H1 (cell line): ENCODE measurements around the gene C16orf90. TPM values are rescaled to one million over a fixed set of nuclear protein-coding genes. Genes with fewer than 3 reads are reported as not detected.

Experiments used
- CTCF ChIA-PET: fragments of 300-600 bp; sonication (Branson Sonifier 250); formaldehyde crosslinking; loops from one replicate; lab custom pipeline; 2021; ENCODE audit not compliant: partially characterized antibody; lab: Charles Lee
- POLR2A ChIA-PET: fragments of 300-600 bp; sonication (Branson Sonifier 250); formaldehyde crosslinking; loops from one replicate; lab custom pipeline; 2021; ENCODE audit warnings: inconsistent platforms; ENCODE audit not compliant: partially characterized antibody; lab: Charles Lee
- DNase-seq, 2 experiments: peaks; one replicate each; pipeline versions ENCODE4 v3.0.0 to v3.0.0-alpha.2; 2010 to 2022; ENCODE audit warnings: low spot score in 2 of 2, low read depth in 1 of 2, mixed read lengths in 1 of 2
- FAIRE-seq: peaks from 2 replicates; lab custom pipeline; 2011; peaks lifted over from hg19 to GRCh38; lab: Jason Lieb, UNC
- H2AFZ ChIP-seq: 2 replicates; pipeline ENCODE4 v1.8.1; 2012; ENCODE audit warnings: low read length, inconsistent platforms
- H2AK5ac ChIP-seq: 2 replicates; pipeline ENCODE4 v1.6.1; 2013; ENCODE audit warnings: low read depth, low read length
- H2BK120ac ChIP-seq: replicated peaks from 2 replicates; pipeline ENCODE3; 2013; ENCODE audit warnings: low read depth, low read length, inconsistent platforms
- H2BK12ac ChIP-seq: 2 replicates; pipeline ENCODE4 v1.6.1; 2013; ENCODE audit warnings: low read depth, low read length
- H2BK15ac ChIP-seq: 2 replicates; pipeline ENCODE4 v1.6.1; 2013; ENCODE audit warnings: low read length
- H2BK20ac ChIP-seq: 2 replicates; pipeline ENCODE4 v1.6.1; 2013; ENCODE audit warnings: low read length
- H2BK5ac ChIP-seq: 2 replicates; pipeline ENCODE4 v1.6.1; 2013; ENCODE audit warnings: low read depth, low read length
- H3K14ac ChIP-seq: 2 replicates; pipeline ENCODE4 v1.6.1; 2013; ENCODE audit warnings: inconsistent platforms; ENCODE audit not compliant: insufficient read length
- H3K18ac ChIP-seq: 2 replicates; pipeline ENCODE4 v1.6.1; 2013; ENCODE audit warnings: low read length; ENCODE audit errors: extremely low read depth
- H3K23ac ChIP-seq: 2 replicates; pipeline ENCODE4 v1.6.1; 2013; ENCODE audit warnings: inconsistent platforms; ENCODE audit not compliant: insufficient read length
- H3K23me2 ChIP-seq: 2 replicates; pipeline ENCODE4 v1.6.1; 2013; ENCODE audit warnings: low read depth, low read length
- H3K27ac ChIP-seq: 2 replicates; pipeline ENCODE4 v1.6.1; 2011; ENCODE audit warnings: low read depth, low read length, inconsistent platforms
- H3K27me3 ChIP-seq, 4 experiments: replicated peaks in 1 of 4; 1 replicate in 1 of 4; 2 replicates in 3 of 4; pipeline versions ENCODE4 v1.6.1 to v1.8.1; 2011 to 2013; ENCODE audit warnings: low read length in 3 of 4, mild to moderate bottlenecking in 3 of 4, inconsistent platforms in 2 of 4, mixed read lengths in 2 of 4, moderate library complexity in 1 of 4; ENCODE audit not compliant: control insufficient read depth in 3 of 4, insufficient read depth in 3 of 4; ENCODE audit errors: extremely low read depth in 1 of 4
- H3K36me3 ChIP-seq, 4 experiments: 2 replicates each; pipeline versions ENCODE4 v1.6.1 to v1.8.1; 2011 to 2013; ENCODE audit warnings: mild to moderate bottlenecking in 4 of 4, low read length in 3 of 4, moderate library complexity in 2 of 4, control low read depth in 1 of 4, inconsistent platforms in 1 of 4; ENCODE audit not compliant: insufficient read depth in 4 of 4, control insufficient read depth in 2 of 4
- H3K4ac ChIP-seq: replicated peaks from 2 replicates; pipeline ENCODE3; 2013; ENCODE audit warnings: low read length, low read depth, mixed read lengths, inconsistent platforms; ENCODE audit not compliant: insufficient read length
- H3K4me1 ChIP-seq, 4 experiments: replicated peaks in 1 of 4; 1 replicate in 1 of 4; 2 replicates in 3 of 4; pipeline versions ENCODE4 v1.6.1 to v1.8.1; 2011 to 2013; ENCODE audit warnings: low read length in 3 of 4, inconsistent platforms in 2 of 4, mixed read lengths in 1 of 4; ENCODE audit not compliant: insufficient read depth in 4 of 4, control insufficient read depth in 3 of 4
- H3K4me2 ChIP-seq, 2 experiments: 2 replicates each; pipeline versions ENCODE4 v1.6.1 to v1.8.1; 2011 to 2013; ENCODE audit warnings: low read depth in 2 of 2, low read length in 2 of 2, control low read depth in 1 of 2, inconsistent platforms in 1 of 2, mild to moderate bottlenecking in 1 of 2; ENCODE audit not compliant: insufficient read depth in 1 of 2
- H3K4me3 ChIP-seq, 4 experiments: fragments of 200-600, 300-600 bp in 1 of 4; sonication (generic), shearing (Covaris generic), sonication (Bioruptor Twin) in 1 of 4; 2 replicates each; pipeline versions ENCODE4 v1.5.1 to v1.8.1; 2011 to 2016; ENCODE audit warnings: low read length in 4 of 4, low read depth in 3 of 4, control low read depth in 2 of 4, inconsistent platforms in 2 of 4, mild to moderate bottlenecking in 2 of 4, mixed read lengths in 1 of 4, moderate library complexity in 1 of 4; ENCODE audit not compliant: insufficient read depth in 2 of 4; ENCODE audit errors: extremely low read depth in 1 of 4
- H3K56ac ChIP-seq: replicated peaks from 2 replicates; pipeline ENCODE3; 2013; ENCODE audit warnings: low read depth, mild to moderate bottlenecking, mixed read lengths, low read length, inconsistent platforms; ENCODE audit not compliant: insufficient read length
- H3K79me1 ChIP-seq: 2 replicates; pipeline ENCODE4 v1.6.1; 2013; ENCODE audit warnings: low read depth, low read length, control low read depth
- H3K79me2 ChIP-seq, 2 experiments: 2 replicates each; pipeline versions ENCODE4 v1.6.1 to v1.8.1; 2012 to 2013; ENCODE audit warnings: low read length in 2 of 2, mild to moderate bottlenecking in 2 of 2, inconsistent platforms in 1 of 2; ENCODE audit not compliant: insufficient read depth in 2 of 2, control insufficient read depth in 1 of 2
- H3K9ac ChIP-seq, 4 experiments: replicated peaks in 1 of 4; 1 replicate in 1 of 4; 2 replicates in 3 of 4; pipeline versions ENCODE4 v1.6.1 to v1.8.1; 2011 to 2013; ENCODE audit warnings: low read depth in 3 of 4, low read length in 3 of 4, control low read depth in 2 of 4, mild to moderate bottlenecking in 2 of 4, moderate library complexity in 2 of 4, inconsistent platforms in 1 of 4; ENCODE audit errors: extremely low read depth in 1 of 4
- H3K9me3 ChIP-seq, 2 experiments: 2 replicates each; pipeline versions ENCODE4 v1.6.1 to v1.8.1; 2012 to 2013; ENCODE audit warnings: mild to moderate bottlenecking in 2 of 2, moderate library complexity in 2 of 2, control low read depth in 1 of 2, inconsistent platforms in 1 of 2, low read depth in 1 of 2, low read length in 1 of 2, mixed read lengths in 1 of 2; ENCODE audit not compliant: insufficient read depth in 2 of 2
- H4K20me1 ChIP-seq, 2 experiments: replicated peaks in 1 of 2; 2 replicates each; pipeline versions ENCODE3 to v1.8.1; 2011 to 2013; ENCODE audit warnings: inconsistent platforms in 2 of 2, low read length in 2 of 2, mild to moderate bottlenecking in 1 of 2; ENCODE audit not compliant: insufficient read depth in 2 of 2, control insufficient read depth in 1 of 2
- H4K5ac ChIP-seq: 2 replicates; pipeline ENCODE4 v1.6.1; 2013; ENCODE audit warnings: low read length, low read depth, mixed read lengths, inconsistent platforms; ENCODE audit not compliant: insufficient read length
- H4K8ac ChIP-seq: 2 replicates; pipeline ENCODE4 v1.8.0; 2013; ENCODE audit warnings: mild to moderate bottlenecking, moderate library complexity, low read length, inconsistent platforms; ENCODE audit not compliant: insufficient read depth; ENCODE audit errors: extremely low read depth
- H4K91ac ChIP-seq: replicated peaks from 2 replicates; pipeline ENCODE3; 2013; ENCODE audit warnings: low read length, mixed read lengths, inconsistent platforms; ENCODE audit not compliant: insufficient read length
- CHD2 ChIP-seq: IDR thresholded peaks from 2 replicates; pipeline ENCODE4 v1.6.1; 2012; ENCODE audit warnings: low read length, improper control_type of control experiment
- TBP ChIP-seq: IDR thresholded peaks from 2 replicates; pipeline ENCODE4 v1.6.1; 2011; ENCODE audit warnings: low read depth, low read length, improper control_type of control experiment
- TEAD4 ChIP-seq: IDR thresholded peaks from 2 replicates; pipeline ENCODE4 v1.6.1; 2012; ENCODE audit warnings: low read depth, low read length, inconsistent platforms, mixed read lengths
- WGBS, 2 experiments: shearing (Covaris generic) in 1 of 2; methylation state at CpG; one replicate each; pipeline versions ENCODE4 v1.1.6 to v1.1.7; 2013 to 2015; ENCODE audit warnings: low lambda C conversion rate in 2 of 2, mixed read lengths in 2 of 2, inconsistent platforms in 1 of 2, low coverage in 1 of 2, missing lambda C conversion rate in 1 of 2; ENCODE audit not compliant: insufficient replicate concordance in 2 of 2, insufficient coverage in 1 of 2, insufficient read length in 1 of 2; ENCODE audit errors: extremely low coverage in 1 of 2, missing lambda C conversion rate in 1 of 2; 5-methylcytosine and 5-hydroxymethylcytosine counted together
- polyA plus RNA-seq, 7 experiments: library from polyadenylated mRNA; depleted of rRNA in 3 of 7; stranded (reverse) in 5 of 7; unstranded in 2 of 7; fragments of >200 nt in 5 of 7; fragments of 200-250 nt in 2 of 7; gene quantifications; 1 replicate in 5 of 7; 2 replicates in 1 of 7; 4 replicates in 1 of 7; pipeline versions ENCODE4 v1.2.1 to v1.2.3, GENCODE V29; 2011 to 2013; ENCODE audit warnings: missing spikeins in 2 of 7, mixed read lengths in 2 of 7
- total RNA-seq: library from RNA; stranded (reverse); fragmentation: NEBNext Ultra II Directional; extraction: Animal tissue kit (Norgen Biotek cat#: 25700); gene quantifications from 2 replicates; pipeline ENCODE4 v1.2.1, GENCODE V29; 2021

The C16orf90 gene
- total and polyA plus RNA-seq, 2 of the 8 experiments (the other 6 are each of a cell fraction or from before 2014, with no cell fraction given) = not detected

DNA sequence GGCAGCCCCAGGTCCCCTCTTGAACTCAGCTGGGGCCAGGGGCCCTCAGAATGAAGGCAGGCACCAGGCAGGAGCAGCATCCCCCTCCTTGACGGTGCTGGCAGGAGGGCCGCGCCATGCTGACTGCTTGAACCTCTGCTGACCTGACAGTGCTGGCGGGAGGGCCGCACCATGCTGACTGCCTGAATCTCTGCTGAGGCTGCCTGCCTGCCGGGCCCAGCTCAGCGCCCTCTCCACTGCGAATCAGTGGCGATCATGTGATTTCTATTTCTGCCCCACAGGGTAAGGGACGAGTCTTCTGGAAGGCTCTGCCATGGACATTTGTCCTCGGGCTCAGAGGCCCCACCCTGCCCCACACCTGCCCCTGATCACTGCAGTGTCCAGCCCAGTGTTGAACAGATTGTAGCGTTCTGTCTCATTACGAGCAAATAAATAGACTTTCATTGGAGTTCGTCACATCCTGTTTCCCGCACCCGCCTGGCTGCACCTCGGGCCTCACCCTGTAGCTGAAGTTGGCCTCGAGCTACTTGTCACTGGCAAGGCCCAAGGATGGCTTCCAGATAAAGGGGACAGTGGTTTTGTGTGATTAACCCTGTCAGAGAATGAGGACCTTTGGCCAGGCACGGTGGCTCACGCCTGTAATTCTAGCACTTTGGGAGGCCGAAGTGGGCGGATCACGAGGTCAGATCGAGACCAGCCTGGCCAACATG lies 8.6 kb downstream of the C16orf90 start:
- Histone ChIP-seq H3K18ac (no peak overlapping the region), H3K23ac (no peak overlapping the region), H2BK120ac (no peak overlapping the region), H4K91ac (no peak overlapping the region), H3K4me3 (no peak overlapping the region), H2AFZ (no peak overlapping the region), H4K20me1 (peaks cover 2 to 16% of the 10 kb centered on the region in 2 experiments), H3K27me3 (no peaks in the 10 kb centered on the region), H4K5ac (no peak overlapping the region), H3K4ac (no peak overlapping the region), H3K14ac (no peak overlapping the region), H3K23me2 (no peaks in the 10 kb centered on the region), H3K79me1 (peaks cover 3% of the 10 kb centered on the region; the same call in 1 of the 2 replicates), H4K8ac (no peak overlapping the region)
- WGBS, 2 experiments = 91% methylated on average over 24 of the region's 24 CpGs; no CpG with 5 or more reads in 1 of the 2 experiments
- FAIRE-seq = no peak
- TF ChIP-seq CHD2 (no peak), TEAD4 (no peak), TBP (no peak)
- TF ChIP-seq, all 59 proteins: peak for 0
- Histone ChIP-seq H3K9ac (no peak overlapping the region), H2BK20ac (no peak overlapping the region), H3K56ac (no peak overlapping the region), H3K79me2 (no peaks in the 10 kb centered on the region), H3K4me1 (0 out of 7 replicates have a peak, but pooled peaks cover 0 to under 1% (median 0%) of the 10 kb centered on the region in 4 experiments), H3K27ac (no peak overlapping the region), H2AK5ac (no peak overlapping the region), H3K4me2 (no peak overlapping the region), H2BK15ac (no peak overlapping the region), H2BK5ac (no peak overlapping the region; the same call in 1 of the 2 replicates), H2BK12ac (no peak overlapping the region), H3K9me3 (no peaks in the 10 kb centered on the region), H3K36me3 (peaks cover 5 to 21% (median 17%) of the 10 kb centered on the region in 4 experiments; a peak in 5 of 8 replicates)
- POLR2A ChIA-PET = interaction anchor here (0.6 to 2.7 kb wide), 4 partner anchors 15 to 202 kb away, joined by 3 to 9 read pairs (median 4); partner anchors contain the start of genes CLUAP1 and ZNF263
- no peak for DNase-seq
- CTCF ChIA-PET = interaction anchor here (0.6 to 6.7 kb wide), 10 partner anchors 8 to 497 kb away, joined by 3 to 27 read pairs (median 3); partner anchors contain the start of genes C16orf90 and CLUAP1
